Measurements from ENCODE around the gene A3GALT2. TPM values are rescaled to one million over a fixed set of nuclear protein-coding genes. Genes with fewer than 3 reads are reported as not detected.
A peak's percentile ranks its signal among the peaks of the same experiment; 100 is the strongest.
"Not testable (repeated sequence)": the region's sequence is repeated elsewhere in the genome, so short reads cannot be mapped to it uniquely, and the experiment has no call there.

A3GALT2 gene
- total RNA-seq, 1 donor = not detected

DNA sequence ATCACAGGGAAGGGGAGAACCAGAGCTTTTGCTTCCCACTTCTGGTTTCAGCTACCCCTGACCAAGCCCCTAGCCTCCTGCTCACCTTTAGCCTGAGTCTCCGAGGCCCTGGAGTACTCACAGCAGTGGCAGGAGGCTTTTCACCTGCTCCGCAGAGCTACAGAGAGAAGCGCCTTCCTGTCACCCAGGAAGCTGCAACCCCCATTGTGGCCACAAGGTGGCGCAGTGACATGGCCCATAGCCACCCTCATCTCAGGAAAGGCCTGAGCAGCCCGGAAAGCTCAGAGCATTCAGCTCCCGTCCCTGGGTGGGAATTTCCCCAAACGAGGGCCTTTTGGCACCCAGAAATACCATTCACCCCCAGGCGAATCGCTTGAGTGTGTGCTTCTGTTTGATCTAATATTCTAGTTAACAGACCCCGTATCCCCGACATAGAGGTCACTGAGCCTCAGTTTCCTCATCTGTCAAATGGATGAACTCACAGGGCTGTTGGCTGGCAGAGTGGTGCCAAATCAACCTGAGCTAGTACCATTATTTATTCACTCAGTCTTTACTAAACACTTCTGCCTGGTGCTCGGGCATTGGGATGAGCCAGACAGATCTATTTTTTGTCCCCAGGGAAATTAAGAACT lies 25.3 kb downstream of the A3GALT2 start:
- DNase-seq (ENCODE audit: low read depth in 2 of 3, low spot score in 2 of 3) = peak; percentile 49 to 82 (median 63)

DNA sequence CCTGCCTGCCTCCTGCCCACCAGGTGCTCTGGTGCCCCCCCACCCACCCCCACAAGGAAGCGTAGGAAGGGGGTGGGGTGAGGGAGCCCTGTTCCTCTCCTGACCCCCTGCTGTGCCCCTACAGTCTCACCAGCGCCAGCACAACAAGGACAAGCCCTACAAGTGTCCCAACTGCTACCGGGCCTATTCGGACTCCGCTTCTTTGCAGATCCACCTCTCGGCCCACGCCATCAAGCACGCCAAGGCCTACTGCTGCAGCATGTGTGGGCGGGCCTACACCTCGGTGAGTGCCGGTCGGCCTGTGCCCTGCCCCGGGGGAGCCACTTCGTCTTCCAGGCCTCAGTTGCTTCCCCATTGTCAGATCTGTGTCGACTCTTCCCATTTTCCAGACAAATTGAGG lies 25.9 kb downstream of the A3GALT2 start:
- DNase-seq (ENCODE audit: low read depth in 2 of 3, low spot score in 2 of 3) = no peak

DNA sequence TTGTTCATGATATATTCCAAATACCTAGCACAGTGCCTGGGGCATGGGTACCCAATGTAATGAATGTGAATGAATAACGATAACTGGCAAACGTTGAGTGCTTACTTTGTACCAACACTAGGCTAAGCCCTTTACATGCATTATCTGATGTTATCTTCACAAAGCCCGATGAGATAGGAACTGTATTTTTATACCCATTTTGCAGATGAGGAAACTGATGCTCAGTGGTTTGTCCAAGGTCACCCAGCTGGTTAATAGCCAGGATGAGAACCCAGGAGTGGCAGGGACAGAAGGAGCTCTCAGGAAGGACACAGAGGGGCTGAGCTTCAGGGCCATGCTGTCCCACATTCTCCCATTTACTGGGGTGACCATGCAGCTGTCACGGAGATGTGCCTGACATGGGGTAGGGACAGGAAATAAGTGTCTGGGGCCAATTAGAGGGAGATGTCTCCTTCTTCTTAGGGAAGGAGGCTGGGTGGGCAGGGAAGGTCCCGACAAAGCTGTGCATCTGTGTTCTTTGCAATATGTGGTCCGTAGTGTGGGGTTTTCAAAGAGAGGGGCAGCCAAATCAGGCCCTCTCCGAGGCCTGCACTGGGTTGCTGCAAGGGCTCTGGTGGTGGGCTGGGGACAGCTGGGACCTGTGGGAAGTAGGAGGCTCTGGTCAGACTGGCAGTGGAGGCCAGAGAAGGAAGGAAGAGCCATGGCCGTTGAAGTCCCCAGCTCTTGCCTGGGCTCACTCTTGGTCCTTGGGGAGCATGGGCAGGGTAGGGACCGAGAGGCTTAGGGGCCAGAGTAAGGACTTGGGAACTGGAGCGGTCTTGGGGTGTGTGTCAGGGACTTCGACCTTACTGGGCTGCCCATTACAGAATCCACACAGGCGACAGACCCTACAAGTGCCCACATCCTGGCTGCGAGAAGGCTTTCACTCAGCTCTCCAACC lies 26.6 kb downstream of the A3GALT2 start:
- DNase-seq (ENCODE audit: low read depth in 2 of 3, low spot score in 2 of 3) = no peak

DNA sequence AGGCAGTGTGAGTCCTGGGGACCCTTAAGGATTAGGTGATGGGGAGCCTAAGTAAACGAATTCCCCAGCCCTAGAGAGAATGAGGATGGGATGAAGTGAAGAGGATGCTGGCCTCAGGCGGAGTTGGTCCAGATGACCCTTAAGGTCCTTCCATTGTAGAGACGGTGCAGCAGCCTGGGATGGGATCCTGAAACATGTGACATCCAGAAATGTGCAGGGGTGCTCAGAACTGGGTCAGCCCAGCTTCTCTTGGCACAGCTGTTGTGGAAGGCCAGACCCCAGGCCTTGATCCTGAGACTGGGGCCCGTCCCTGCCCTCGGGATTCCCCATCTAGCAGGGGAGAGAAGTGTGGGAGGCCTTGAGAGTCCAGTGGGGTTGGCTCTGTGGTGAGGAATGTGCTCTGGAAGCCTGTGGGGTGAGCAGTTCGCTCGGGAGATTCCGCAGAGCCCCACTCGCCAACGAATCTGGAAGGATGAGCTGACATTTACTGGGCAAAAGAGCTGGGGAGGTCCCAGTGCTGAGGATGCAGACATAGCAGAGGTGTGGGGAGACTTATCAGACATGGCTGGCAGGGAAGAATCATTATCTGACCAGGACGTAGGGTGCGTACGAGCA lies 28.1 kb downstream of the A3GALT2 start:
- no peak for DNase-seq (ENCODE audit: low read depth in 2 of 3, low spot score in 2 of 3)

DNA sequence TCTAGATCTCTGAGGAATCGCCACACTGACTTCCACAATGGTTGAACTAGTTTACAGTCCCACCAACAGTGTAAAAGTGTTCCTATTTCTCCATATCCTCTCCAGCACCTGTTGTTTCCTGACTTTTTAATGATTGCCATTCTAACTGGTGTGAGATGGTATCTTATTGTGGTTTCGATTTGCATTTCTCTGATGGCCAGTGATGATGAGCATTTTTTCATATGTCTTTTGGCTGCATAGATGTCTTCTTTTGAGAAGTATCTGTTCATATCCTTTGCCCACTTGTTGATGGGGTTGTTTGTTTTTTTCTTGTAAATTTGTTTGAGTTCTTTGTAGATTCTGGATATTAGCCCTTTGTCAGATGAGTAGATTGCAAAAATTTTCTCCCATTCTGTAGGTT lies 30.3 kb downstream of the A3GALT2 start:
- DNase-seq (ENCODE audit: low read depth in 2 of 3, low spot score in 2 of 3) = not testable (repeated sequence)

DNA sequence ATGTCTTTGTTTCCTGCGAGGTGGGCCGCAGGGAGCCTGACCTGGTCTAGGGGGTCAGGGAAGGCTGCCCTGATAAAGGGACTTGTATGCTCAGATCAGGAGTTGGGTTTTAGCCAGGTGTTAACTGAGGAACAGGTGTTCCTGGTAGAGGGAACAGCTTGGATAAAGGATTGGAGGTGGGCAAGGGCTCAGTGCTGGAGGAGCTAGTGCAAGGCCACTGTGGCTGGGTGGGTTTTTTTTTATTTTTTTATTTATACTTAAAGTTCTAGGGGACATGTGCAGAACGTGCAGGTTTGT lies 31.1 kb downstream of the A3GALT2 start:
- no peak for DNase-seq (ENCODE audit: low read depth in 2 of 3, low spot score in 2 of 3)

DNA sequence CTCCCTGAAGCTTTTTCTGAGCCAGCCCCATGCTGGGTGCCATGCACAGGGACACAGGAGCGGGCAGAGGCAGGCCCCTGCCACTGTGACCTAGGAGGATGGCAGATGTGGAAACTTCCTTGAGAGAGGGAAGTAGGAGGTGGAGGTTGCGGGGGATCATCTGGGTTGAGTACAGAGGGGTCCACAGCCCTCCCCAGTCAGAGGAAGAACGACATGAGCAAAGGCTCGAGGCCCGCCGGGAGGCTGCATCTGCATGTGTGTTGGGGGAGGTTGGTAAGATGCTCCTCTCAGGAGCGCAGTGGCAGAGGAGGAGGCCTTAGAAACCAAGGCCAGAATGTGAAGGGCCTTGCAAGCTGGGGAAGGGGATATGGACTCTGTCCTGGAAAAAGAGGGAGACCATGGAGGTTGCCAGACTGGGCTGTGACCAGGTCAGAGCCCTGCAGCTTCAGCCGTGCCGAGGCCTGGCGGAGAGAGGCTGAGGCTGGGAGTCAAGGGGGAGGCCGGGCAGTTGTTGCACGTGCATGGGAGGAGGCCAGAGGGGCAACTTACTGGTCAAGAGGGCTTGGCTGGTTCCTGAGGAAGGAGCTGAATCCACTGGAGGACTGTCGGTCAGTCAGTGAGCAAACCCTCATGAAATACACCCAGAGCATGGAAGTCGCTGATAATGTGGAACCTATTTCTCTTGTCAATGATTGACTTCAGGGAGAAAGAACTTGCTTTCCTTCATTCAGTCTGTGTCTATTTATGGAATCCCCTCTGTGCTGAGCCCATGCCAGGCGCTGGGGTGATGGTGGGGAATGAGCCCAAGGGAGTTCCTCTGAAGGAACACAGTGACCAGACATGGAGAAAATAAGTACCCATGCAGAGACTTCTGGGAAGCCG lies 31.7 kb downstream of the A3GALT2 start:
- DNase-seq (ENCODE audit: low read depth in 2 of 3, low spot score in 2 of 3) = no peak

DNA sequence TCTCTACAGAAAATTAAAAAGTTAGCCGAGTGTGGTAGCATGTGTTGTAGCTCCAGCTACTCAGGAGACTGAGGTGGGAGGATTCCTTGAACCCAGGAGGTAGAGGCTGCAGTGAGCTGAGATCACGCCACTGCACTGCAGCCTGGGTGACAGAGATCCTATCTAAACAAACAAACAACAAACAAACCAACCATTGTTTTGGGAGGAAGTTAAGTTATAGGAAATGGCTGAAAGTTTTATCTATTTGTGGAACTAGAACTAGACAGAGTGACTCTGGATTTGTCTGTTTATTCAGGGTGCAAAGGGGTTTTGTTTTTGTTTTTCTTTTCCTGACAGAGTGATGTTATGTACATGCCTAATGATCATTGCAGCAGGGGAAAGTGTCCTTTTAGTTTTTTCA lies 33.6 kb downstream of the A3GALT2 start:
- DNase-seq (ENCODE audit: low read depth in 2 of 3, low spot score in 2 of 3) = no peak

DNA sequence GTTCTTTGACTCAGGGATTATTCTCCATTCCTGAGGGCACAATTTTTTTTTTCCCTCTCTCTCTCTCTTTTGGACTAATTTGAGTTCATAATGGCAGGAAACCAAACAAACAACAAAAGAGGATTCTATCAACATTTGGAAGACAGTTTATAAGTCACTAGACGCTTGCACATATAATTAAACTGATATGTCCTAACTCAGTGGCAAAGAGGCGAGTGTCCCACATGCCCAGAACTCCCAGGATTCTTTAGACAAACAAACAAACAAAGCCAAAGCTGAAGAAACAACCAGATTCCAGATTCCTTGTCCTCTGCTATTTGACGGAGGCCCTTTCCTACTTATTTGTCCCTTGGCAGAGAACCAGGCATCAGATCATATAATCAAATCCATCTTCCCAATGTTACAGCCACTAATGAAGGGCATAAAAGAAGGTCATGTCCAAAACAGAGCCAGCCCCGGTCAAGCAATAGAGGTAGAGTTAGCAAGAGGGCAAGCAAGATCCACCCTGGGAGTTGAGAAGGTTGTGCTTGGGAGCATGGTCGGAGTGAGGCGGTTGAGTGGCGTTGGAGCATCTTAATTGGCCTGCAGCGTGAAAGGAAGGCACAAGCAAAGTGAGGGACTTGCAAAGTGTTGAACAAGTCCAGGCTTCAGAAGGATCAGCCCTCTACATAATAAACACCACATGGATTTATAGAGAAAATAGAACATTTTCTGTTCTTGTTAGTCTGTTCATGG lies 34.3 kb downstream of the A3GALT2 start:
- no peak for DNase-seq (ENCODE audit: low read depth in 2 of 3, low spot score in 2 of 3)

DNA sequence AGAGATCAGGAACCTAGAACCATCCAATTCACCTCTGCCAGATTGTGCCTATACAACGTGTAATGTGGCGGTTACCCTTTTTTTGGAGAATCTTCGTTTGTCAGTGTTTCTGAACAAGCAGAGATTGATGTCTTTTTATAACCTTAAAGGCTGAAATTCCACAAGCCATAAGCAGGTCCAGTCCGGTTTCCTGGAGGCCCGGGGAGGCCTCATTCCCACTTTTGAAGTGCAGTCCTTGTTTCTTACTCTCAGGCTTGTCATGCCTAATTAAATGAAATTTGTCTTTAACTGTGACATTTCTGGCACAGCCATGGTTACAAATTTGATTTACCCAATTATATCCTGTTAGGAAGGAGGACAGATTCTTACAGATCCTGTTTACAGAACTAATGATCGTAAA lies 36.8 kb downstream of the A3GALT2 start:
- DNase-seq (ENCODE audit: low read depth in 2 of 3, low spot score in 2 of 3) = no peak

DNA sequence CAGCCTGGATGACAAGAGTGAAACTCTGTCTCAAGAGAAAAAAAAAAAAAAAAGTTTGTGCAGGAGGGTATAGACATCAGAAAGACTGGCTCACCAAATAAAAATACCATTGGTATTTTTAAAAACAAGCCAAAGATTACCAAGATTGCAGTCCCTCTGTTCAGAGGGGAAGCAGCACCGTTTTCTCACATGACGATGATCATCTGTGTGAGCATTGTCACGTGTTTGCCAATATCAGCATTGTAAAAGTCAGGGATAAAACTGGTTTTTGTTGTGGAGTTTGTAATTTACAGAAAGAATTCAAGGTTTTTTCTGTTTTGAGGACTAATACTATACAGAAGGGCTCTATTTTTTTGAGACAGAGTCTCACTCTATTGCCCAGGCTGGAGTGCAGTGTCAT lies 38.1 kb downstream of the A3GALT2 start:
- no peak for DNase-seq (ENCODE audit: low read depth in 2 of 3, low spot score in 2 of 3)

DNA sequence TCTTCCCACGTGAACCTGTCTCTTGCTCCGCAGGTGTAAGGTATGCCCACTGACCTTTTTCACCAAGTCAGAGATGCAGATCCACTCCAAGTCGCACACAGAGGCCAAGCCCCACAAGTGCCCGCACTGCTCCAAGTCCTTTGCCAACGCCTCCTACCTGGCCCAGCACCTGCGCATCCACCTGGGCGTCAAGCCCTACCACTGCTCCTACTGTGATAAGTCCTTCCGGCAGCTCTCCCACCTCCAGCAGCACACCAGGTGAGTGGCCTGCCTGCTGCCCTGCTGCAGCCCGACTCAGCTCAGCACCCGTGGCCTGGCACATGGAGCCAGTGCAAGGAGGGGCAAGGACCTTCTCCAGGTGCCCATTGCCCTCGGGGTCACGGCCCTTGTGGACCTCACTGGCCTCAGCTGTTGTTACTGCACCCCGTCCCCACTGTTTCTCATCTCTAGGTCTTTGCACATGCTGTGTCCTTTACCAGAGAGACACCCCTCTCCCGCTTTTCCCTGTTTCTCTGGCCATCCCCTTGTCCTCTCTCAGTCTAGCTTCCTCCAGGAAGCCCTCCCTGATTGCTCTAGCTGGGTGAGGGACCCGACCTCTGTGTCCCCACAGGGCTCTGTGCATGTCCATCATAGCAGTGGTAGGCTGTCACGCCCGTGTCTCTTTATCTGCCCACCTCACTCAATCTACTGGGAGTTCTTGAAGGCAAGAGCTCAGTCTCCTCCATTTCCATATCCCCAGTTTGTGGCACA lies 39.2 kb downstream of the A3GALT2 start:
- DNase-seq (ENCODE audit: low read depth in 2 of 3, low spot score in 2 of 3) = no peak

DNA sequence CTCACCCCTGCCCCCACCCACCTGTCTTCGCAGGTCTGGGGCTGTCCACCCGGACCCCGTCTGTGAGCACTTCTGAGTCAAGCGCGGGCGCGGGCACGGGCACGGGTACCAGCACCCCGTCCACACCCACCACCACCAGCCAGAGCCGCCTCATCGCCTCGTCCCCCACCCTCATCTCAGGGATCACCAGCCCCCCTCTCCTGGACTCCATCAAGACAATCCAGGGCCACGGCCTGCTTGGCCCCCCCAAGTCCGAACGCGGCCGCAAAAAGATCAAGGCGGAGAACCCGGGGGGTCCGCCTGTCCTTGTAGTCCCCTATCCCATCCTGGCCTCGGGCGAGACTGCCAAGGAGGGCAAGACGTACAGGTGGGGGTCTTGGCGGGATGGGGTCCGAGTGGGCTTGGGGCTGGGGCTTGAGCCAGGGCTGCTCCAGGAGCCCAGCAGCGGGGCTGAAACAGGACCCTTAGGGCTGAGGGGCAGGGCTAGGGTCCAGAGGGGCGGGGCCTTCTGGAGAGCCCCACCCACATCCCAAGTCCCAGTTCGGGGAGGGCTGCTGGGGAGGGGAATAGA lies 40.7 kb downstream of the A3GALT2 start:
- DNase-seq (ENCODE audit: low read depth in 2 of 3, low spot score in 2 of 3) = no peak

DNA sequence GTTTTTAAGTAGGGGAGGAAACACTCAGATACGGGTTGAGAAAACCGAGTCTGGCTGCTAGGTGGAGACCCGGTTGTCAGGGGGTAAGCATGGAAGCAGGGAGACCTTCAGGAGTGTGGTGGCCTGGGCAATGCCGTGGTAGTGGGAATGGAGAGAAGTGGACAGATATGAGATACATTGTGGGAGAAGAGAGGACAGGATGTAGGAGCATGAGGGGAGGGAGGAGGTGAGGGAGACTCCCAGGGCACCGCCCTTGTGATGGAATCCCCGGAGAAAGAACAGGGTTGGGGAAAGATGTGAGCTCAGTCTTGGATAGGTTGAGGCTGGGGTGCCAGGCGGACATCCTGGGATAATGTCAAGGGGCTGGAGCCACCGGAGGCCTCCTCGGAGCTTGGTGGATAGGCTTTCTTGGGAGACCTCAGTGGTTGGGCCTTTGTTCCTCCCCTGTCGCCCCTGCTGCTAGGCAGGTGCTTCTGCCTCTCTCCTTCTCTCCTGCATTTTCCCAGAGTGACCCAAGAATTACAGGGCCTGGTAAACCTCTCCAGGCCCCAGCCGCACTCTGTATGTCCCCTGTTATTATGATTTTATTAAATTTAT lies 43.3 kb downstream of the A3GALT2 start:
- DNase-seq (ENCODE audit: low read depth in 2 of 3, low spot score in 2 of 3) = no peak

DNA sequence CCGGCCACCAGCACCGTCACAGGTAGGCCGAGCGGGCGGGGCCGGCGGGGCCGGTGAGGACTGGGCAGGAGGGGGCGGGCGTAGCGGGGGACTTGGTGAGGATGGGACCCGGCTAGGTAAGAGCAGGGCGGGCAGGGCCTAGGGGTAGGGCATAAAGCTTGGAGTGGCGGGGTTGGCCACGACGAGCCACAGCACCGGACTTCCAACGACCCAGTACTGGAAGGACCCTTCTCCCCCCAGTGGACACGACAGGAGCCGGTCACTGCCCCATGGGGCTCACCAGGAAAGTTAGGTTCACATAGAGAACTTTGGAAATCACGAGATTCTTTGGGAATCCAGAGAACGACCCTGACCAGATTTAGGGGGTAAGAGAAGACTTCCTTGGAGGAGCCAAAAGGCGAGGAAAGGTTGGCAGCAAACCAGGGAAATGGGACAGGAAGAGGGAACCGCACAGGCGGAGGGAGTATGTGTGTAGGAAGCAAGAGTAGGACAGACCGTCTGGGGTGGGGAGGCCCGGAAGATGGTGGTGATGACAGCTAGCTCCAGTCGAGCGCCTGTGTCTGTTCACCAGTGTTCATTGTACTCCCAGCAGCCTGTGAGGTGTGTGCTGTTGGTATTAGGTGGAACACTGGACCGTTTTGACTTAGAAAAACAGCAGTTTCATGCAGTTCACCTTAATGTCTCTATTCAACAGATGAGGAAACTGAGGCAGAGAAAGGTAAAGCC lies 44.2 kb downstream of the A3GALT2 start:
- no peak for DNase-seq (ENCODE audit: low read depth in 2 of 3, low spot score in 2 of 3)

DNA sequence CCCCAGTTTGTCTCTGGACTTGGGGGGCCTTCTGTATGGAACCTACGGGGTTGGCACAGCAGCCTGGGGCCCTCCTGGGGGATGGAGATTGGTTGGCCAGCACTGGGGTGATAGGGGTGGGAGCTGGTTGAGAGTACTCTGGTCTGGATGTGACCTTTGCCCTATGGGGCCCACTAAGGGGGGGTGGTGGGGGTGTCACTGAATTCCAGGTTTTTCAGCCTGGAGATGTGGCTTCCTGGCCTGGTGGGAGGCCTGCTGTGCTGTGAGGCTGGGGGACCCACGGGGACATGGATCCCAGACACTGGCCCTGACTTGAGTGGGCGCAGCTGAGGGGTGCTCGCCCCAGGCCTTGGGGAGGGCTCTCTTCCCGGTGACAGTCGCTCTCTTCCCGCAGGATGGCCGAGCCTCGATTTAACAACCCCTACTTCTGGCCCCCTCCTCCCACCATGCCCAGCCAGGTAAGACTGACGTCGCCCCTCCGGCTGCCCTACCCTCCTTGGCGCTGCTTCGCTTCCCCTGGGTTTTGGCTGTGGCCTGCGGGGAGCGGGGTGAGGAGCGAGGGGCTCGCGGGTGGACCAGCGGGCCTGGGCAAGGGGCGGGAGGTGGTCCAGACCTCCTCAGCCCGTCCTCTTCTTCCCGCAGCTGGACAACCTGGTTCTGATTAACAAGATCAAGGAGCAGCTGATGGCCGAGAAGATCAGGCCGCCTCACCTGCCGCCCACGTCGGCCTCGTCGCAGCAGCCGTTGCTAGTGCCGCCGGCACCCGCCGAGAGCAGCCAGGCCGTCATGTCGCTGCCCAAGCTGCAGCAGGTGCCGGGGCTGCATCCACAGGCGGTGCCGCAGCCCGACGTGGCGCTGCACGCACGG lies 45.0 kb downstream of the A3GALT2 start:
- no peak for DNase-seq (ENCODE audit: low read depth in 2 of 3, low spot score in 2 of 3)

DNA sequence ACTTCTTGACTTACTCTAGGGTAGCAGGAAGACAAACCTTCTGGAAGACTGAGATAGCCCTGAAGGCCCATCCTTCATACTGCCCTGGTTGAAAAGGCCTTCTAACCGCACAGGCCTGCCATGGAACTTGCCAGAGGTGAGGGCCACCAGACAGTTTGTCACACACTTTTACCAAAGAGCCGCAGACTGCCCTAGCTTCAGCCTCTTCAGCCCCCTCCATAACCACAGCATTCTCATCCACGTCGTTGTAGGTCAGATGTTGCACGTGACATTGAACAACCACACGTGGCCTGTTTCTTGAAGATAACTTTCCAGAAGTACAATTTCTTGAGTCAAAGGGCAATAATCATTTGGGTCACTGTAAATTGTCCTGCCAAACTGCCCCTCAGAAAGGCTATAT lies 45.7 kb downstream of the A3GALT2 start:
- peak in 1 of 3 donors; percentile 15 for DNase-seq (ENCODE audit: low read depth in 2 of 3, low spot score in 2 of 3)
